NCI-H1048 (cell line): ENCODE data around the gene TRIM24.

ENCODE experiments used
- DNase-seq: peaks from one replicate; lab custom pipeline; 2025; lab: John Stamatoyannopoulos, UW

TRIM24 gene

DNA sequence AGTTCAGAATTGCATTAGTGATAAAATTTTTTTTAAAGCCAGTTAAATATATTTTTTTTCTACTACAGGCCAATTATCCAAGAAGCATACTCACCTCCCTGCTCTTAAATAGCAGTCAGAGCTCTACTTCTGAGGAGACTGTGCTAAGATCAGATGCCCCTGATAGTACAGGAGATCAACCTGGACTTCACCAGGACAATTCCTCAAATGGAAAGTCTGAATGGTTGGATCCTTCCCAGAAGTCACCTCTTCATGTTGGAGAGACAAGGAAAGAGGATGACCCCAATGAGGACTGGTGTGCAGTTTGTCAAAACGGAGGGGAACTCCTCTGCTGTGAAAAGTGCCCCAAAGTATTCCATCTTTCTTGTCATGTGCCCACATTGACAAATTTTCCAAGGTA lies 119.1 kb downstream of the TRIM24 start:
- DNase-seq: no peak

DNA sequence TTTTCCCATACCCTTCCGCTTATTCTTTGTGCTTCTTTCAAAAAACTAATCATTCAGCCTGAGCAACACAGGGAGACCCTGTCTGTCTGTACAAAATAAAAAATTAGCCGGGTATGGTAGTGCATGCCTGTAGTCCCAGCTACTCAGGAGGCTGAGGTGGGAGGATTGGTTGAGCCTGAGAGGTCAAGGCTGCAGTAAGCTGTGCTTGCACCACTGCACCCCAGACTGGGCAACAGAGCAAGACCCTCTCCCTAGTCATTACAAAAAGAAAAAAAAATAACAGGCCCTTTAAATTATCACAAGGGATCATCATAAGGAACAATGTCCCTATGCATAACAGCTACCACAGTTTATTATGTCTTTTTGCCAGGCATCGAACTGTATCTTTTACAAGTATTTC lies 119.6 kb downstream of the TRIM24 start:
- no peak for DNase-seq

DNA sequence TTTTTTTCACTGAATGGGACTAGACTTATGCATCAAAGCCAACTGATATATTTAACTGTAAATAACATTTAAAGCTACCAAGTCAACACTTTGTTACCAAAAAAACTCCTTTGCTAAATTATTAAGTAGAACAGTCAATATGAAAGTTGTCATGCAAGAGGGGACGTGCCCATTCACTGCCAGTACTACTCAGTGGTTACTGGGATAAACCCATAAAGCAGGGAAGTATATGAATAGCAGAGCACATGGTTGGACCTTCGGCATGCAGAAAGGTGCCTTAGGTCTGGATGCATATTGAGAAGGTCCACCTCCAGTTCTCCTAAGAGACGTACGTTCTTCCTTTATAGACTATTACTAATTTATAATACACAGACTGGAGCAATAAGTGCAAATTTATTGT lies 121.0 kb downstream of the TRIM24 start:
- DNase-seq: no peak

DNA sequence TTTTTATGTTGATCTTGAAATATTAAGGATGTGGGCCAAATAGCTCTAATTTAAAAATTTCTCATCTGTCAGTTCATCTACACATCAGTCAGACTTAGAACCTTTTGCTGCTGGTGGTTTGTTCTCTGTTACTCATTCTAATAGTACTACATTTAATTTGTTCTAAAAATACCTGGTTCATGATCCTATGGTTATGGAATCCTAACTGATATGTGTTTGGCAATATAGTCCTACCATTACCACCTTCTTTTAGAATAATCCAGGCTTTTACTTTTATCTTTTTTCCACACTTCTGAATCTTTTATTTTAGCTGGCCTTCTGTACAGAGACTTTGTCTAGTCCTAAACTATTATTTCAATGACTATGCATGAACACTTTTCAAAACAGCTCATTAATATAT lies 124.2 kb downstream of the TRIM24 start:
- no peak for DNase-seq

DNA sequence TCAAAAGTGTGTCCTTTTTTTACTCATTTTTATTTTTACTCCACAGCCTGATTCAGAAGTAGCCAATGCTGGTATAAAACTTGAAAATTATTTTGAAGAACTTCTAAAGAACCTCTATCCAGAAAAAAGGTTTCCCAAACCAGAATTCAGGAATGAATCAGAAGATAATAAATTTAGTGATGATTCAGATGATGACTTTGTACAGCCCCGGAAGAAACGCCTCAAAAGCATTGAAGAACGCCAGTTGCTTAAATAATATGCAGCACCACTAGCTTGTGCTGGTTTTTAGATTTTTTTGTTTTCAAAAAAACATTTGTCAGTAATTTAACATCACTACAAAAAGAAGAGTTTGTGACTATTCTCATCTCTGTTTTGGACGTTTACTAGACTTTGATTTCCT lies 124.6 kb downstream of the TRIM24 start:
- DNase-seq: no peak

DNA sequence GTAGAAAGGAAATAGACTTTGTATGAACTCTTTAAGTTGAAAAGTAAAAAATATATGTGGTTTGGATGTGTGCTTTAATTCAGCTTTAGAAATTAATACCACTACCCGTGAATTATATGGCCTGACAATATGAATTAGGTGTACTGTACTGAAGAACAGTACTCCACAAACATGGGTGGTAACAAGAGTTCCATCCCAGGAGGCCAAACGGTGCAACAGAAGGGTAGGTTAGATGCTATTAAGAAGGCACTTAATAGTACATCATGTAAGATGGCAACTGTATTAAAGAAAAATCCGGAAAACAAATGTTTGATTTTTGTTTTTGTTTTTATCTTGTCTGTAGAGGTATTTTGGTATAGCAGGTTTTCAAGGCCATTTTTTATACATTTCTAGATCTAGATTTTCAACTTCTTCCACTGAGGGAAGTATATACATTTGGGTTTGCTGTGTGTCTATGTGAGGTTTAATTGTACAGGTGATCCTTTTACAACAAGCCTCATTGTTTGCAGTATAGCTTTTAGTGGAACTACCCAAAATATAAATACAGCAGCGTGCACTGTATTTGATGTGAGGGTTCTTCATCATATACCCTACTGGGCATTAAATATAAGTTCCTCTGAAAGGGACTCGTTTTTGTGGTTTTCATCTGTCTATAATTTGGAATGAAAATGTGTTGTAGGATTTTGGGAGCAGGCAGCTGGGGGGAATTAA lies 125.4 kb downstream of the TRIM24 start:
- no peak for DNase-seq

DNA sequence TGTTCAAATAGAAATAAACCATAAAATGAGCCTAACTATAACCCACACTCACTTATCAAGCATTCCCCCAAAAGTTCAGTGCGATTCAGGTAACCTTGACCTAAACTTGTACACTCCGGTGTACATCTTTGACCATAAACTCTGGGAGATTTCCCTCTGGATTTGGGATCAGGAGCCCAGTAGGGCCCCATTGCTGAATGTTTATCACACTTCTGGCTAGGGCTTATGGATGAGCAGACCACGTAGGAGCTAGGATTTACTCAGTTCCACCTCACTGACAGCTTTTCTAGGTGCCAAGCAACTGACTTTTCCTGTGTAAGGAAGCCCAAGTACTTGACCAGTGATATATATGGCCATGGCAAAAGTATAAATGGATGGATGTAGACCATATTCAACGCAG lies 127.4 kb downstream of the TRIM24 start:
- no peak for DNase-seq

DNA sequence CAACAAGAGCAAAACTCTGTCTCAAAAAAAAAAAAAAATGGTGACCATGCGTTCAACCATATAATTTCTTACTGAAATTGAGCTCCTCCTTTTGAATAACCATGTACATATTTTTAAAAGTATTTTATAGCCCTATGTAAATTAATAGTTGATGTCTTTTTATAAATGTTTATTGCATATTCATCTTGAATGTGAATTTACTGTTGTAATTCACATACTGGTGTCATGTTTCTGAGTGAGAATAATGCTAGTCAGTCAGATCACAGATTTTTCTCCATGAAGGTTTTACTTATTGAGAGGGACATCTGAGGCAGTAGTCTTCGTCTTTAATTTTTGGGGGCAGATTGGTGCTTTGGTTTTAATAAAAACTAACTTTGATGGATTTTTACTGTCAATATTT lies 128.9 kb downstream of the TRIM24 start:
- no peak for DNase-seq

DNA sequence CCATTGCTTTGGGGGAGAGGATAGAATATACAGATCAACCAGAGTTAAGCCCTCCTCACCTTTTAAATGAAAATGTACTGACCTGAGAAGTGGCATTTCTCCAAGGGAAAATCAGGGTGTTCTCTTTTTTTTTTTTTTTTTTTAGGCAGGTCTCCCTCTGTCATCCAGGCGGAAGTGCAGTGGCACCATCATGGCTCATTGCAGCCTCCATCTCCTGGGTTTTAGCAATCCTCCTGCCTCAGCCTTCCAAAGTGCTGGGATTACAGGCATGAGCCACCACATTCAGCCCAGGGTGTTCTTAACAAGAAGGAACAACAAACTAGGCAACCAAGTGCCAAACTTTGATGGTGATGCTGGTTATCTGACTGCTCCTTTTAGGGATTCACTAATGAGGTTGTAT lies 130.1 kb downstream of the TRIM24 start:
- no peak for DNase-seq

DNA sequence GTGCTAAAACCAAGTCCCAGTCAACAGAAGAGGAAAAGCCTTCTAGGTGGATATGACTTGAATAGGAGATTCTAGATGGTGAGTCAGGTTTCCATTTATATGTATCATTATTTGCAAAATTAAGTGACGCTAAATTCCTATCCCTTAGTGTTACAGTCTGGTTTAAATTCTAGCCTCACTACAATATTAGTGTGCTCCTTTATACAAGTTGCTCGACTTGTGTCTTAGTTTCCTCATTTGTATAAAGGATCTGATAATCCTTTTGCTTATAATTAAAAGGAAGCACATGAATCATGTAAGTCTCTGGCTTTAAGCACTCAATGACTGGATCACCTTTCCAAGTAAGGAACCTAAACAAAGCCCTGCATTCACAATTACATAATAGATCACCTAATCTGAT lies 135.4 kb downstream of the TRIM24 start:
- no peak for DNase-seq

DNA sequence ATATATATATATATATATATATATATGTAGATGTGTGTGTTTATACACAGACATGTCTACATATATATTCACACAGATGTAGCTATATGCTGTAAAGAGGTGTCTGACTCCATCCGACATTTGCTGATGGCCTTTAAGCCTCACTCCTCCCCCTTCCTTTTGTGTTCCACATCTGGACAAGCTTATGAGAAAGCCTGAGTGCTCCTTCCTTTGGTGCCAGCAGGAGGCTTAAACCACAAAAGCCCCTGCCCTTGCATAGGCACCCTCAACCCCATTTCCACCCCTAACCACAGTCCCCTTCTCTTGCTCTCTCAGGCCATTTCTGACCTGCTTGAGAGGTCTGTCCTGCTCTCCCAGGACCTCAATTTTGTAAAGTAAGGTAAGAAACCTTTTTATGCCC lies 142.4 kb downstream of the TRIM24 start:
- DNase-seq: no peak

DNA sequence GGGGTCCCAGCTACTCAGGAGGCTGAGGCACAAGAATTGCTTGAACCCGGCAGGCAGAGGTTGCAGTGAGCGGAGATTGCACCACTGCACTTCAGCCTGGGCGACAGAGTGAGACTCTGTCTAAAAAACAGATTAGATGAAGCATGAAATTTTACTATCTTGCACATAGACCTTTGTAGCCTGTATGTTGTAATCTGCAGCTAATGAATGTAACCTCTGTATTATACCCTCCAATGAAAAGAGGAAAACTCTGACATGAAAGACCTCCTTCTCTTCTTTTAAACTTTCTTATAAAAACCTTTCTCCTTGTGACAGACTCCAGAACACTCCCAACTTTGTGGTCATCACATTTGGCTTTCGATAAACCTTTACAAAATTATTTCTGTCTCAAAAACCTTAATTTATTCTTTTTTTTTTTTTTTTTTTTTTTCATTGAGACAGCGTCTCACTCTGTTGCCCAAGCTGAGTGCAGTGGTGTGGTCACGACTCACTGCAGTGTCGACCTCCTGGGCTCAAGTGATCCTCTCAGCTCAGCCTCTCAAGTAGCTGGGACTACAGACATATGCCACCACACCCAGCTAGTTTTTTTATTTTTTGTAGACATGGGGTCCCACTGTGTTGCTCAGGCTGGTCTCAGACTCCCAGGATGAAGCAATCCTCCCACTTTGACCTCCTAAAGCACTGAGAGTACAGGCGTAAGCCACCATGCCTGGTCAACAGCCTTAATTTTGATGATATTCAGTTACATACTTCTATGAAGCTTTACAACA lies 143.7 kb downstream of the TRIM24 start:
- no peak for DNase-seq

DNA sequence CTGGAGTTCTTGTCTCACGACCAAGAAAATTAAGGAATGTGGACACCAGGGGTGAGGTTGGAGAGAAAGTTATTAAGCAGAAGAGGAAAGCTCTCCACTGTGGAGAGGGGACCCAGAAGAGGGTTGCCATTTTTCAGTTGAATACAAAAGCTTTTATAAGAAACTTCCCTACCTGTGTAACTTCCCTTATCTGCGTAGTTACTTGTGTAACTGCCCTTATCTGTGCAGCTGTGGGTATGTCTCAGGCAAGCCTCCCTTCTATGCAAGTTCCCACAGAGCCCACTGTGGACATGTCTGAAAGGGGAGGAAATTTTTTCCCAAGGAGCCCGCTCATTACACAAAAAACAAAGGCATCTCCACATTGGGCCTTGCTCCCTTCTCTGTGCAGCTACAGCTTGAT lies 146.2 kb downstream of the TRIM24 start:
- DNase-seq: no peak

DNA sequence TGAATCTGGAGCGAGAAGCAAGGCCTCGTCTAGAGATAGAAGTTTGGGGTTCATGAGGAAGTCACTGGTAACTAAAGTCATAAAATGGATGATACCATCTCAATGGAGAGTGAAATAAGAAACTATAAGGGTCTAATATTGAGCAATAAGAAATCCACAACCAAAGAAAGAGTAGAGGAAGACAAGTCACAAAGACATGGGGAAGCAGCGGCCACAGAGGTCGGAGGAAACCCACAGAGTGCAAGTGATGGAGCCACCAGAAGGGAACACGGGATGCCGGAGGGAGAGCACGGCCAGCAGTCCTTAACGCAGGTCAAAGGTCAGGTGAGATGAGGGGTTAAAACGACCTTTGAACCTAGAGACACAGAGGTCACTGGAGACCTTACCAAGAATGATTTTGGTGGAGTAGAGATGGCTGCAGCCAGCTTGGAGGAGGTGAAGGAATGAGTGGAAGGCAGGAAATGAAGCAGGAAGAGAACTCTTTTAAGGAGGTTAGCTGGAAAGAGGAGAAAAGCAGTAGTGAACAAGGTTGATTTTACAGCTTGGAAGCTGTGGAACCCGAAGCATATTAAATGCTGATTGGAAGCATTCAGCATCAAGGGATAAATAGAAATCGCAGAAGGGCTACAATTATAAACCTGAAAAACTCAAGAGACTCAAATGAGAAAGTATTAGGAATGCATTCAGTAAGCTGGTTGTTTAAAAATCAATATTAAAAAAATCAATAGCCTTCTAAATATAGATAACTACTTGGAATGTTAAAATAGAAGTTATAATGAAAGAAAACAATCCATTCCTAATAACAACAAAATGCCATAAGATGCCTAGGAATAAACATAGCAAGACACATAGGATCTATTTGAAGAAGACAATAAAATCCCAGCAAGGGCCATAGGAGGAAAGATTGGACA lies 147.4 kb downstream of the TRIM24 start:
- no peak for DNase-seq

DNA sequence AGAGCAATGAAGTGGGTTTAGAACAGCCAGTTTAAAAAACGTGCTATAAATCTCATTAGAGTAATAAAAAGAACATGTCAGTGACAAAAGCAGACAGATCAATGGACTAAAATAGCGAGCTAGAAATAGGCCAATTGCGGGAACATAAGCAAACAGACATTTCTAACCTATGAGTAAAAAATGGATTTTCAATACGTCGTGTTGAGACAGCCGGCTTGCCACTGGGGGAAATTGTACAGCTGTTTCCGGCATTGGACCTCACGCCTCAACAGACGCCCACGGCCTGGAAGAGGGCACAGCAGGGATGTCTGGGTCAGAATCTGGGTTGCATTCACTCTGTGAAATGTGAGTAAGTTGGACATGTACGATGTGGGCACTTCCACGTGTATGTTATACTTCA lies 148.2 kb downstream of the TRIM24 start:
- DNase-seq: no peak

DNA sequence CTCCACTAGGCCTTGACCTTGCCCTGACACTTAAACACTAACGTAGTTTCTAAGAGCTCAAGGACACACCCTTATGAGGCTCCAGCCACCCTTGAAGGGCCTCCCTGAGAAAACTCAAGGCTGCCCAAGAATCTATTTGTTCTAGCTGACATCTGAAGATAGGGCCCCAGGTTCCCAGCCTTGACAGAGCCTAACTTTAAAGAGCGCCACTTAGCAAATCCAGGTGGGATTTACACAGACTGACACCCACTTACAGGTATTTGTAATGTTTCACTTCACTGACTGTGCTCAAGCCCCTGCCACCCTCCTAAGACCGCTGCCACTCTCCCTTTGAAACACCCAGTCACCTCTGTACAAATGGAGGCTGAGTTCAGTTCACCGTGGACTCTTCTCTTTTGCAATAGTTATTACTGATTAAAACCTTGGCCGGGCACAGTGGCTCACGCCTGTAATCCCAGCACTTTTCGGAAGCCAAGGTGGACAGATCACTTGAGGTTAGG lies 150.7 kb downstream of the TRIM24 start:
- no peak for DNase-seq

DNA sequence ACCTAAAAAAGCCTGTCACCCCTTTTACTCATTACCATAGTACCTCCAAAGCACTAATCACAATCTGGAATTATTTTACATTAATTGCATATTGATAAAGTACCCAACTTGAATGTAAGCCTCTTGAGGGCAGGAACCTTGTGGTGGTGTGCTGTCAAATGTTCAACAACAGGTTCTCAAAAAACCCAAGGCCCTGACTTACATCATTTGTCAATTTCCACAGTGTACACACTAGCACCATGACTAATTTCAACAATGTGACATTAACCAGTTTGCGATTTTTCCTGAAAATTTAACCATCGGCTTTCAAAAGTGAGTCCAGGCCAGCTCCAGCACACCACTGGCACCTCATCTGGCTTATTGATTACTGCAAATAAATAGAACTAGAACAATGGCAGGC lies 153.6 kb downstream of the TRIM24 start:
- DNase-seq: no peak

DNA sequence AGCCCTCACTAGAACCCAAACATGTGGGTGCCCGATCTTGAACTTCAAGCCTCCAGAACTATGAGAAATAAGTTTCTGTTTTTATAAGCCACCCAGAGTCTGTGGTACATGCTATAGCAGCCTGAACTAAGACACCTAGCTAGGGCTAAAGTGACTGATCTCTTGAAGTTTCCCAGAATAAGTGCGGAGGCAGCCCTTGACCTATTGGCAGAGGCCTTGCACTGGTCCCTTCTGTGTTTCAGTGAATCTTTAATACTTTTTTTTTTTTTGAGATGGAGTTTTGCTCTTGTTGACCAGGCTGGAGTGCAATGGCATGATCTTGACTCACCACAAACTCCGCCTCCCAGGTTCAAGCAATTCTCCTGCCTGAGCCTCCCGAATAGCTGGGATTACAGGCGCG lies 156.0 kb downstream of the TRIM24 start:
- DNase-seq: no peak

DNA sequence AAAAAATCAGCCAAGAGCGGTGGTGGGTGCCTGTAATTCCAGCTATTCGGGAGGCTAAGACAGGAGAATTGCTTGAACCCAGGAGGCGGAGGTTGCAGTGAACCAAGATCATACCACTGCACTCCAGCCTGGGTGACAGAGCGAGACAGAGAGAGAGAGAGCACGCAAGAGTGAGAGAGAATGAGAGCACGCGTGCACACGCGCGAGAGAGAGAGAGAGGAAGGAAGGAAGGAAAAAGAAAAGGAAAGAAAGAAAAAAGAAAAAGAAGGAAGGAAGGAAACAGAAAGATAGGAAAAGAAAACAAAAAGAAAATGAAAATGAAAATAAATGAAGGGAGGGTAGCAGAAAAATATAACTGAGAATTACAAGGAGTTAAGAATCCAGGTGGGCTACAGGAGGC lies 158.4 kb downstream of the TRIM24 start:
- DNase-seq: no peak

DNA sequence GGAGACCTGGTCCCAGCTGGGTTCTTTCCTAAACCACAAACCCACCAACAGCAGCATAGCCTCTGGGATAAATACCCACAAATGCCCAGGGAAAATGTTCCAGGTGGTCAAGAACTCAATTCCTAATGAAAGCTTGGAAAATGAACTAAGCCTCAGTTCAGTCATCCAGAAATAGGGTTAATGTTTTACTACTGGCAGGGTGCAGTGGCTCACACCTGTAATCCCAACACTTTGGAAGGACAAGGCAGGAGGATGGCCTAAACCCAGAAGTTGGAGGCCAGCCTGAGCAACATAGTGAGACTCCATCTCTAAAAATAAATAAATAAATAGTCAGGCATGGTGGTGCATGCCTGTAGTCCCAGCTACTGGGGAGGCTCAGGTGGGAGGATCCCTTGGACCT lies 158.9 kb downstream of the TRIM24 start:
- DNase-seq: no peak

DNA sequence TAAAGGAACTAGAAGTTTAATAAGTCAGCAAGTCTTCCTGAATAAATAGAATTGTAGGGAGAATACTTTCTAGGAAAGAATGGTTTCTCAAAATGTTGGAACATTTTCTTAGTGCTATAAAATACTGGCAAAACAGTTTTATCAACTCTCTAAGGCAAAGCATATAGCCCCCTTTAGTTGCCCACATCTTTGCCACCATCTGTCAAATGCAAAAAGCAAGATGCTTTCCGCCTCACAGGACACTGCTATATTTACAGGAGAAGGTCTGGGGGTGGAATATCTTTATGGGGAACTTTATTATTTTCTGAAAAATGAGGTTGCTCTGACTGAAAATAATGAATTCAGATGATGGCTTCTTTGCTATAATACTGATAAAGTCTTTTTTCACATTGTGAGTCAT lies 162.8 kb downstream of the TRIM24 start:
- no peak for DNase-seq

DNA sequence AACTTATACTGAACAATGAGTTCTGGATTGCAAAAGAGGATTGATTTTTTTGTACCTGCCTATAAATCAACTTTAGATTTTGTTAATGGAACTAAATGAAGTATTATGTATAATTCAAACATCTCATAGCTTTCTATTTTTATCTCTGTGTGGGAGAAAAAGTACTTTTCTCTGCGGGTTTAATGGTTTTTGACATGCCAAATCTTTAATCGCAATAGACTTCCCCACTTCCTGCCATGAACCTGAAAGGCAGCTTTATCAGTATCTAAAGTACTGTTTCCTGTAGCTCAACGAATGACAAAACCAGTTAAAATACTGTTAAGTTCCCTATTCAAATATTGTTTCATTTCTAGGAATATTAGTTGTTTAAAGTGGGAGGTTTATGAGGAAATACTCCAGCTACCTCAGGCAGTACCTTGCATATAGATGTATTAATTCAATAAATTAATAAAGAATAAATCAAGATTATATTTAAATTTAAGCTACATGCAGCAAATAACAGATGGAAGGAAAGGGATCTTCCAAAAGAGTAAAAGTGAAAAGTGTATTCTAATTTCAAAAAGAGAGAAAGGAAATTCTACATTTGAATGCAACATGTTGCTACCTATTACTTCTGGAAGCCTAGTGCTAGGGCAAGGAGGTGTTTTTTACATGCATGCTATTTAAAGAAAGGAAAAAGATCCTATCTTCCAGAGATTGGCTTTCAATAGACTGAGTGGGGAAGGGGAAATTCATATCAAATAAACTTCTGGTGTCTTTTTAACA lies 165.2 kb downstream of the TRIM24 start:
- DNase-seq: no peak
